GM13976 (cell line): Measurements from ENCODE around the gene TOMM5.

Experiments used
- DNase-seq: peaks from one replicate; pipeline ENCODE4 v3.0.0; 2012; ENCODE audit warnings: low spot score
- in situ Hi-C: fragments of 300-500 bp; cut with MboI; formaldehyde crosslinking; loops from one replicate; pipeline ENCODE4 v1.12.0; 2022; ENCODE audit warnings: low sequenced_read_pairs, mixed read lengths, inconsistent platforms; ENCODE audit not compliant: unreplicated experiment
- TF ChIP-seq, protein P1 (sequence below): IDR thresholded peaks from 2 replicates; pipeline ENCODE4 v1.5.1; 2012; ENCODE audit warnings: borderline replicate concordance, mild to moderate bottlenecking; ENCODE audit not compliant: insufficient read depth; ENCODE audit errors: extremely low read depth, missing control alignments, control extremely low read depth

Gene TOMM5

GRCh38 chr9:37583522-37584121 lies 8.8 kb downstream of the TOMM5 start:
- DNase-seq: no peak
- in situ Hi-C loops: no loop called here
- TF ChIP-seq, protein P1, sequence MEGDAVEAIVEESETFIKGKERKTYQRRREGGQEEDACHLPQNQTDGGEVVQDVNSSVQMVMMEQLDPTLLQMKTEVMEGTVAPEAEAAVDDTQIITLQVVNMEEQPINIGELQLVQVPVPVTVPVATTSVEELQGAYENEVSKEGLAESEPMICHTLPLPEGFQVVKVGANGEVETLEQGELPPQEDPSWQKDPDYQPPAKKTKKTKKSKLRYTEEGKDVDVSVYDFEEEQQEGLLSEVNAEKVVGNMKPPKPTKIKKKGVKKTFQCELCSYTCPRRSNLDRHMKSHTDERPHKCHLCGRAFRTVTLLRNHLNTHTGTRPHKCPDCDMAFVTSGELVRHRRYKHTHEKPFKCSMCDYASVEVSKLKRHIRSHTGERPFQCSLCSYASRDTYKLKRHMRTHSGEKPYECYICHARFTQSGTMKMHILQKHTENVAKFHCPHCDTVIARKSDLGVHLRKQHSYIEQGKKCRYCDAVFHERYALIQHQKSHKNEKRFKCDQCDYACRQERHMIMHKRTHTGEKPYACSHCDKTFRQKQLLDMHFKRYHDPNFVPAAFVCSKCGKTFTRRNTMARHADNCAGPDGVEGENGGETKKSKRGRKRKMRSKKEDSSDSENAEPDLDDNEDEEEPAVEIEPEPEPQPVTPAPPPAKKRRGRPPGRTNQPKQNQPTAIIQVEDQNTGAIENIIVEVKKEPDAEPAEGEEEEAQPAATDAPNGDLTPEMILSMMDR: no peak

DNA sequence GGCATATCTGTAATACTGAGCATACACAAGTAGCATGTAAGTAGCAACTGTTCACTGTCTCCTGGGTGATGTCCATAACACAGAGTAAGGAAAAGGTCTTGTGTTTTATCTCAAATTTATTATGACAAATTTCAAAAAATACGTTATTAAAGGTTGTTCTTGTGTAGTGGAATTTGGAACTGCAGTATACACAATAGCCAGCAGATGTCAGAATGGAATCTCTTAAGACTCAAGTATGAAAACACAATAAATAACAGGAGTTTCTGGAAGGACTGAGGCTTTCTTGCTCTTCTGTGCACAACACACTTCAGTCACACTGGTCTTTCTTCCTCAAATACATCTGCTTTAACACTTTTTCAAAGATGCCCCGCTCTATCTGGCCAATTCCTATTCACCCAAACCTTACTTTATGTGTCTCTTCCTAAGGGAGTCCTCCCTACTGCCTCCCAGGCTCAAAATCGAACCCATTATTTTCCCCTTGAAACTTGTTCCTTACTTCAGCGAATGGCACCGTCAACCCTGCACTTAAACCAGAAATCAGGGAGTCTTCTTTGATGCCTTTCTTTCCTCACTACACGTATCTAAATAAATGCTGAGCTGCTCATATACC lies 9.7 kb downstream of the TOMM5 start:
- in situ Hi-C loops: no loop called here
- TF ChIP-seq, protein P1: peak; percentile 55
- peak; percentile 36 for DNase-seq

DNA sequence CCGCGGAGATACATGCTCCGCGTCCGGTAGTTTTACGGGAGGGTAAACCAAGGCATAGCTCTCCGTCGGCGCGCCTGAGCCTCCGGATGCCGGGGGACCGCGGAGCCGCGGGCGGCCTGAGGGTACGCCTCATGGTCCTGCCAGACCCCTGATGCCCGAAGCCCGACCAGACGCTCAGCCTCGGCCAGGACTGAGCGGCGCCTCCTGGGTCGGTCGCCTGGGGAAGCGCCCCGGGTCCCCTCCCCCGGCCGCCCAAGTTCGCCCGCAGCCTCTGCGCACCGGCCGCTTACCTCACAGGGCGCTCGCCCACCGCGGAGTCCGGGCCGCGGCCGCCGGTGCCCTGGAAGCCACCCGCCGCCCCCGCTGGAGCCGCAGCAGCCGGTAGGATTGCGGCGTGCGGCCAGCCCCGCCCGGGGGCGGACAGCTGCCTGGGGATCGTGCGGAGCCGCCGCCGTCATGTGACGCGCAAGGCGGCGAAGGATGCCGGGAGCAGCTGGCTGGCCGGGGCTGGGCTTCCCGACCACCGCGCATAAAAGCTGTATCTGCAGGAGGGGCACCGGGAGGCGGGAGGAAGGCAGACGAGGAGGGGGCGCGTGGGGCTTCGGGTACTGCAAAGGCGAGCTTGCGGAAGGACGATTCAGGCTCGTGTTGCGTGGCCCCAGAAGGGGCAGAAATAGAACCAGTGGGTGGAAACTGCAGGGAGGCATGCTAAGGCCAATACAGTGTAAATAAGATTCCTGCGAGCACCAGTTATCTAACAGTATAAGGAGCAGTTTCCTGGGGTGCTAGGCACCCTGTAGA lies 16.3 kb downstream of the TOMM5 start, which contains the start of gene FBXO10:
FBXO10 (minus strand) TSS at position 460 of the 801 bp plus-strand sequence. CDS start 34,612 bp downstream, outside the sequence.
- peak; percentile 86 for DNase-seq
- in situ Hi-C loops: no loop called here
- TF ChIP-seq, protein P1: no peak

DNA sequence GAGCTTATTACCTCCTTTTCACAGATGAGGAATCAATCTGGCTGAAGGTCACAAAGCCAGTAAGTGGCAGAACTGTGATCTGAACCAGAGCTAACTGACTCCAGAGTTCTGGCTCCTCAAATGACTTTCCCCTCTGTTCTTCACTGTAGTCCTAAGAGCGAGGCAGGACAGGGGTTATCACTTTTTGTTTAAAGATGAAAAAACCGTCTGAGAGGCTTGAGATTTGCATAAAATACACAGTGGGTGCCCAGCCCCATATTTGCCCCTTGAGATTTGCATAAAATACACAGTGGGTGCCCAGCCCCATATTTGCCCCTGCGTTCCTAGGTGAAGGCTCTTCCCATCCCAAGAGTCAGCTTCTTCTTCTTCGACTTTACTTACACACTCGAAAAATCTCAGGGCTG lies 16.9 kb downstream of the TOMM5 start:
- no peak for DNase-seq
- in situ Hi-C loops: no loop called here
- TF ChIP-seq, protein P1: no peak

DNA sequence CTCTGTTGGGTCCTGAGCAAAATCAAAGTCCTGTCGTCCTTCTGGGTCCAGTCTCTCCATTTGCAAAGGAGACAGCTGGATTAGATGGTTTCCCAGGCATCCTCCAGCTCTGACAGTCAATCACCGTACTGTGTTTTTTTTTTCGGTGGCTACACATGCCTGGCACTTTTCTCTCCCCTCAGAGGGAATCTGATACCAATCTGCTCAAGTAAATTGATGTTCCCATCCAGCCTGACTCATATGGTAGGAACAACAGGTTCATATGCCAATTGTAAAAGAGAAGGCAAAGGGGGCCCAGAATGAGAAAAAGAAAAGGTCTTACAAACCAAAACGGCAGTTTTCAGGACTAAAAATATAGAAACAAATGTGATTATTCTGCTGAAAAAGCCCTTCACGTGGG lies 17.4 kb downstream of the TOMM5 start:
- no peak for DNase-seq
- in situ Hi-C loops: no loop called here
- TF ChIP-seq, protein P1: no peak

- DNase-seq: no peak
- TF ChIP-seq, protein P1: no peak
- in situ Hi-C loops: no loop called here
Measured at GRCh38 chr9:37574241-37574721, 18.1 kb downstream of the TOMM5 start.
